Duodenal mucosa (tissue), 2 donors: ENCODE results near the gene GRID1.

Experiments
- H3K27ac ChIP-seq: one replicate; pipeline ENCODE4 v1.7.0; 2013; ENCODE audit warnings: low read depth, low read length
- H3K27me3 ChIP-seq, 2 donors: one replicate each; pipeline ENCODE4 v1.7.0; 2013; ENCODE audit warnings: low read length in 2 of 2, control low read depth in 1 of 2; ENCODE audit not compliant: insufficient read depth in 2 of 2, control insufficient read depth in 1 of 2
- H3K36me3 ChIP-seq, 2 donors: one replicate each; pipeline ENCODE4 v1.7.0; 2013; ENCODE audit warnings: low read length in 2 of 2, control low read depth in 1 of 2; ENCODE audit not compliant: insufficient read depth in 2 of 2, control insufficient read depth in 1 of 2
- H3K4me1 ChIP-seq, 2 donors: one replicate each; pipeline ENCODE4 v1.7.0; 2013; ENCODE audit warnings: low read length in 2 of 2, control low read depth in 1 of 2; ENCODE audit not compliant: insufficient read depth in 2 of 2, control insufficient read depth in 1 of 2
- H3K4me3 ChIP-seq, 2 donors: one replicate each; pipeline ENCODE4 v1.7.0; 2013; ENCODE audit warnings: low read length in 2 of 2, low read depth in 1 of 2
- H3K9ac ChIP-seq, 2 donors: one replicate each; pipeline ENCODE4 v1.7.0; 2013; ENCODE audit warnings: low read length in 2 of 2, low read depth in 1 of 2
- H3K9me3 ChIP-seq, 2 donors: one replicate each; pipeline ENCODE4 v1.7.0; 2013; ENCODE audit warnings: low read length in 2 of 2, control low read depth in 1 of 2; ENCODE audit not compliant: control insufficient read depth in 1 of 2

Gene GRID1

GRCh38 chr10:86004337-86004736 lies 362.3 kb downstream of the GRID1 start:
- Histone ChIP-seq H3K36me3 (no peaks in the 10 kb centered on the region), H3K9me3 (no peaks in the 10 kb centered on the region), H3K9ac (no peak overlapping the region), H3K27me3 (no peaks in the 10 kb centered on the region), H3K27ac (no peak overlapping the region), H3K4me3 (no peak overlapping the region), H3K4me1 (no peaks in the 10 kb centered on the region)

DNA sequence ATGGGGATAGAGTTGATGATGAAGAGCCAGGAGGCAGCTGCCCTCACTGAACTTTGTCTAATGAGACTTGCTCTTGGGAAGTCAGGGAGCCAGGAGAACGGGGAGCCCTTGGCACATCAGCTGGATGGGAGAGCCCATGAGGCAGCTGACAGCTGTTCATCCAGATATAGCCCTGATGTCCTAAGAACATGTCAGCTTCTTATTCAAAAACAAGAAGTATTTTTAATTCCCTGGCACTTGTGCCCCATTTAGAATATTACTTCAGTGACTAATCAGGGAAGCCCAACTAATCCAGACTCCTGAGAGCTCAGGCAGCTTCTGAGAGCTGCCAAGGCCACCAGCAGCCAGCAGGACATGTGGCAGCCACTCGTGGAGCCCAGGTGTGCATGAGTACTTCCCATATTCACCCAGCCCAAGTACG lies 363.4 kb downstream of the GRID1 start:
- no peaks in the 10 kb centered on the region for H3K9me3 ChIP-seq
- no peaks in the 10 kb centered on the region for H3K4me1 ChIP-seq
- no peak overlapping the region for H3K9ac ChIP-seq
- no peak overlapping the region for H3K4me3 ChIP-seq
- no peak overlapping the region for H3K27ac ChIP-seq
- H3K27me3 ChIP-seq = no peaks in the 10 kb centered on the region
- no peaks in the 10 kb centered on the region for H3K36me3 ChIP-seq

DNA sequence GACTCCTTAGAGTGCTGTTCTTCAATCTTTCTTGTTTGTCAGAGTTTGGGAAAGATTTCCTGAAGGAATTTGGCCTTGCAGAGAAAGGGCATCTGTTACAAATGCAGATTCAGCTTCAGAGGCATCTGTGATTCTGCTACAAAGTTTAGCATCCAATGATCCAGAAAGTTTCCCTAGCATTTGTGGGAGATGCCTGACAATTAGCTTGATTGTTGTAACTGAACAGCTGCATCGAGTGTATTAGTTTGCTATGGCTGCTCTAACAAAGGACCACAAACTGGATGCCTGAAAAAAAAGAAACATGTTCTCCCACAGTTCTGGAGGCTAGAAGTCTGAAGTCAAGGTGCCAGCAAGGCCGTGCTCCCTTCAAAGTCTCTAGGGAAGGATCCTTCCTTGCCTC lies 365.1 kb downstream of the GRID1 start:
- Histone ChIP-seq H3K9me3 (no peaks in the 10 kb centered on the region), H3K9ac (no peak overlapping the region), H3K27me3 (no peaks in the 10 kb centered on the region), H3K4me3 (no peak overlapping the region), H3K4me1 (no peaks in the 10 kb centered on the region), H3K27ac (no peak overlapping the region), H3K36me3 (no peaks in the 10 kb centered on the region)

DNA sequence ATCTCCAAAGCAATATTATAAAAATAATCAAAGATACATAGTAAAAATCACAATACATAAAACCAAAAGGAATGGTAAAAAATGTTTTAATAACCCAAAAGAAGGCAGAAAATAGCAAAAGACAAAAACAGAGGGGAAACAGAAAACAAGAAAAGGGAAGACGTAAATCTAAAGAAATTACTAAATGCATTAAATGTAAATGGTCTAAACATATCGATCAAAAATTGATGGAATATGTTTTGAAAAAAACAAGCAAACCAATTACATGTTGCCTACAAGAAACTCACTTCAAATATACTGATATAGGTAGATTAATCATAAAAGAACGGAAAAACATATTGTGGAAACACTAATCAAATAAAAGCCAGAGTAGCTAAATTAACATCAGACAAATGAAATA lies 369.1 kb downstream of the GRID1 start:
- no peaks in the 10 kb centered on the region for H3K27me3 ChIP-seq
- H3K4me1 ChIP-seq = no peaks in the 10 kb centered on the region
- H3K9me3 ChIP-seq = no peaks in the 10 kb centered on the region
- H3K36me3 ChIP-seq = no peaks in the 10 kb centered on the region
- H3K27ac ChIP-seq = no peak overlapping the region
- H3K9ac ChIP-seq = no peak overlapping the region
- no peak overlapping the region for H3K4me3 ChIP-seq

- Histone ChIP-seq H3K27me3 (no peaks in the 10 kb centered on the region), H3K4me1 (no peaks in the 10 kb centered on the region), H3K9me3 (no peaks in the 10 kb centered on the region), H3K27ac (no peak overlapping the region), H3K4me3 (no peak overlapping the region), H3K9ac (no peak overlapping the region), H3K36me3 (no peaks in the 10 kb centered on the region)
Observed at GRCh38 chr10:85995791-85996190, 370.8 kb downstream of the GRID1 start.

DNA sequence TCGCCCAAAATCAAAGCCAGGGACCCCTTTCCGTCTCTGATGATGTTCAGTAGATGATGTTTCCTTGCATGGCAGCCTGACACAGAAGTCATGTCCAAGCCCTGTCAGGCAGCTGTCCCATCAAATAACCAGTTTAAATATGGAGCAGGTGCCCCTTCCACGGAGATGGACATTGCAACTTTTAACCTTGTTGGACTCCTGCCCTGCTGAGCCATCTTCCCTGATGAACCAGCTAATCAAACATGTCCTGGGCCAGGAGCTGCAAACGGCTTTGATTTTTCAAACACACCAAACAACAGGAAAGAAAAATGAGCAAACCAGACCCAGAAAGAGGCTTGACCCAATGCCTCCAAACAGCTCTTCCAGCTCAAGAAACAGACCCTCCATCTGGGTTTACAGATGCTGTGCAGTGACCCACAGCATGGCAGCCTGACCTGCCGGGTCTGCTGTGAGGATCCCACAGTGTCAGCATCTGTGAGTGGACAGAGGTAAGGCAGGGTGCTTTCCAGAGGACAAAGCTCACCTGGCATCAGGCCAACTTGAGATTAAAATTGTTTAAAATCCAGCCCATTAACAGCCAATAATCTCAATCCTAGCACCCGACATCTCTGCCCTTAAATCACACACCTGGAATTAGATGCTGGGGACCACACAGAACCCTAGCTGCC lies 372.6 kb downstream of the GRID1 start:
- H3K9me3 ChIP-seq = no peaks in the 10 kb centered on the region
- no peaks in the 10 kb centered on the region for H3K4me1 ChIP-seq
- H3K36me3 ChIP-seq = no peaks in the 10 kb centered on the region
- H3K4me3 ChIP-seq = no peak overlapping the region
- H3K27me3 ChIP-seq = no peaks in the 10 kb centered on the region
- H3K27ac ChIP-seq = no peak overlapping the region
- H3K9ac ChIP-seq = no peak overlapping the region

- no peak overlapping the region for H3K27ac ChIP-seq
- no peak overlapping the region for H3K4me3 ChIP-seq
- H3K9ac ChIP-seq = no peak overlapping the region
- no peaks in the 10 kb centered on the region for H3K9me3 ChIP-seq
- no peaks in the 10 kb centered on the region for H3K36me3 ChIP-seq
- H3K4me1 ChIP-seq = no peaks in the 10 kb centered on the region
- H3K27me3 ChIP-seq = no peaks in the 10 kb centered on the region
Observed at GRCh38 chr10:85993140-85993539, 373.5 kb downstream of the GRID1 start.

- H3K36me3 ChIP-seq = no peaks in the 10 kb centered on the region
- H3K4me3 ChIP-seq = no peak overlapping the region
- no peaks in the 10 kb centered on the region for H3K27me3 ChIP-seq
- no peaks in the 10 kb centered on the region for H3K9me3 ChIP-seq
- no peak overlapping the region for H3K9ac ChIP-seq
- no peak overlapping the region for H3K27ac ChIP-seq
- H3K4me1 ChIP-seq = no peaks in the 10 kb centered on the region
Observed at GRCh38 chr10:85992324-85992723, 374.3 kb downstream of the GRID1 start.

GRCh38 chr10:85986777-85987176 lies 379.8 kb downstream of the GRID1 start:
- no peak overlapping the region for H3K9ac ChIP-seq
- no peaks in the 10 kb centered on the region for H3K4me1 ChIP-seq
- H3K4me3 ChIP-seq = no peak overlapping the region
- no peaks in the 10 kb centered on the region for H3K36me3 ChIP-seq
- no peaks in the 10 kb centered on the region for H3K9me3 ChIP-seq
- H3K27ac ChIP-seq = no peak overlapping the region
- no peaks in the 10 kb centered on the region for H3K27me3 ChIP-seq

- no peaks in the 10 kb centered on the region for H3K9me3 ChIP-seq
- H3K36me3 ChIP-seq = no peaks in the 10 kb centered on the region
- no peaks in the 10 kb centered on the region for H3K27me3 ChIP-seq
- no peaks in the 10 kb centered on the region for H3K4me1 ChIP-seq
- no peak overlapping the region for H3K4me3 ChIP-seq
- no peak overlapping the region for H3K27ac ChIP-seq
- no peak overlapping the region for H3K9ac ChIP-seq
Observed at GRCh38 chr10:85983051-85983450, 383.5 kb downstream of the GRID1 start.

DNA sequence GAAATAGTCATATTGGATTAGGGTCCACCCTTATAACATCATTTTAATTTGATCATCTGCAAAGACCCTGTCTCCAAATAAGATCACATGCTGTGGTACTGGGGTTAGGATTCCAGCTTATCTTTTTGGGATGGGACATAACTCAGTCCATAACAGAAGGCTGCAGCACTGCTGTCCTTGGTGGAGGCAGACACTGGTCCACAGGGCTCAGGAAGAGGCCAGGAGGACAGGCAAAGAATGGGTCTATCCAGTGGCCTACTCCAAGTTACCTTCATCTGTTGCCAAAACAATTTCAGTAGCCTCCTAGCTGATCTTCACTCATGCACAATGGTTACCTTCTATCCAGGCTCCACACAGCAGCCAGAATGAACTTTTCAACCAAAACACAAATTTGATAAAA lies 387.0 kb downstream of the GRID1 start:
- Histone ChIP-seq H3K4me3 (no peak overlapping the region), H3K9ac (no peak overlapping the region), H3K36me3 (no peaks in the 10 kb centered on the region), H3K4me1 (no peaks in the 10 kb centered on the region), H3K27me3 (no peaks in the 10 kb centered on the region), H3K9me3 (no peaks in the 10 kb centered on the region), H3K27ac (no peak overlapping the region)
